WTC11 (cell line): ENCODE results near the gene FGFR2. TPM values are rescaled to one million over a fixed set of nuclear protein-coding genes. Genes with fewer than 3 reads are reported as not detected.

ENCODE experiments used
- ATAC-seq: fragments of 200-7000 bp; cut with Tn5 transposase; 2 replicates; pipeline ENCODE4 v1.10.0; 2021; ENCODE audit warnings: mild to moderate bottlenecking, moderate library complexity
- CTCF ChIA-PET: fragments of 300-600 bp; sonication (Branson Sonifier 250); formaldehyde crosslinking; loops from one replicate; lab custom pipeline; 2021; ENCODE audit warnings: antibody characterized with exemption; lab: Charles Lee
- POLR2A ChIA-PET: fragments of 350-600 bp; sonication (Branson Sonifier 250); formaldehyde crosslinking; loops from one replicate; lab custom pipeline; 2021; ENCODE audit warnings: antibody characterized with exemption; lab: Charles Lee
- DNase-seq: peaks from one replicate; pipeline ENCODE4 v3.0.0; 2021; ENCODE audit warnings: low spot score
- H3K27ac Mint-ChIP-seq: 2 replicates; pipeline ENCODE4 v1.8.0; 2021; ENCODE audit warnings: mixed read lengths
- H3K27me3 Mint-ChIP-seq: 2 replicates; pipeline ENCODE4 v1.8.0; 2021; ENCODE audit warnings: low read depth, mild to moderate bottlenecking, moderate library complexity, mixed read lengths
- H3K36me3 Mint-ChIP-seq: 2 replicates; pipeline ENCODE4 v1.8.0; 2021; ENCODE audit warnings: mixed read lengths
- H3K4me1 Mint-ChIP-seq: 2 replicates; pipeline ENCODE4 v1.8.0; 2022; ENCODE audit warnings: mixed read lengths
- H3K4me3 Mint-ChIP-seq: 2 replicates; pipeline ENCODE4 v1.8.0; 2021; ENCODE audit warnings: mild to moderate bottlenecking, moderate library complexity, mixed read lengths
- H3K9me3 Mint-ChIP-seq: 2 replicates; pipeline ENCODE4 v1.8.0; 2021; ENCODE audit warnings: mixed read lengths
- CBFB ChIP-seq: sonication (generic); formaldehyde crosslinking; IDR thresholded peaks from 2 replicates; pipeline ENCODE4 v1.8.1; 2022; ENCODE audit warnings: mild to moderate bottlenecking, low read depth, missing genetic modification reagents
- GABPB1 ChIP-seq: sonication (generic); formaldehyde crosslinking; IDR thresholded peaks from 2 replicates; pipeline ENCODE4 v1.8.1; 2023; ENCODE audit warnings: mild to moderate bottlenecking, missing genetic modification reagents
- IRF1 ChIP-seq: sonication (generic); formaldehyde crosslinking; IDR thresholded peaks from 2 replicates; pipeline ENCODE4 v1.8.0; 2023; ENCODE audit warnings: missing genetic modification reagents
- MLX ChIP-seq: sonication (generic); formaldehyde crosslinking; IDR thresholded peaks from 2 replicates; pipeline ENCODE4 v1.8.1; 2023; ENCODE audit warnings: mild to moderate bottlenecking, missing genetic modification reagents, moderate library complexity
- MYBL2 ChIP-seq: sonication (generic); formaldehyde crosslinking; IDR thresholded peaks from 2 replicates; pipeline ENCODE4 v1.8.1; 2023; ENCODE audit warnings: mild to moderate bottlenecking, moderate library complexity, missing genetic modification reagents
- NFE2L1 ChIP-seq: sonication (generic); formaldehyde crosslinking; IDR thresholded peaks from 2 replicates; pipeline ENCODE4 v1.8.1; 2023; ENCODE audit warnings: missing genetic modification reagents
- NFYB ChIP-seq: sonication (generic); formaldehyde crosslinking; conservative IDR thresholded peaks from 2 replicates; pipeline ENCODE4 v1.8.0; 2022; ENCODE audit warnings: low read depth, missing genetic modification reagents
- NR1H2 ChIP-seq: sonication (generic); formaldehyde crosslinking; IDR thresholded peaks from 2 replicates; pipeline ENCODE4 v1.9.0; 2021; ENCODE audit warnings: mild to moderate bottlenecking, moderate library complexity, missing genetic modification reagents
- NR3C1 ChIP-seq: sonication (generic); formaldehyde crosslinking; conservative IDR thresholded peaks from 2 replicates; pipeline ENCODE4 v1.8.1; 2023; ENCODE audit warnings: low read depth, mild to moderate bottlenecking, missing genetic modification reagents
- SP1 ChIP-seq: sonication (generic); formaldehyde crosslinking; conservative IDR thresholded peaks from 2 replicates; pipeline ENCODE4 v1.8.1; 2022; ENCODE audit warnings: missing genetic modification reagents
- TEAD1 ChIP-seq: sonication (generic); formaldehyde crosslinking; IDR thresholded peaks from 2 replicates; pipeline ENCODE4 v1.8.0; 2022; ENCODE audit warnings: mild to moderate bottlenecking, missing genetic modification reagents
- TP53 ChIP-seq: sonication (generic); formaldehyde crosslinking; IDR thresholded peaks from 2 replicates; pipeline ENCODE4 v1.8.1; 2023; ENCODE audit warnings: mild to moderate bottlenecking, missing genetic modification reagents
- USF1 ChIP-seq: sonication (generic); formaldehyde crosslinking; IDR thresholded peaks from 2 replicates; pipeline ENCODE4 v1.8.0; 2022; ENCODE audit warnings: mild to moderate bottlenecking, missing genetic modification reagents
- ZNF232 ChIP-seq: sonication (generic); formaldehyde crosslinking; IDR thresholded peaks from 2 replicates; pipeline ENCODE4 v1.8.0; 2022; ENCODE audit warnings: mild to moderate bottlenecking, missing genetic modification reagents
- ZNF317 ChIP-seq: sonication (generic); formaldehyde crosslinking; IDR thresholded peaks from 2 replicates; pipeline ENCODE4 v1.8.1; 2023; ENCODE audit warnings: low read depth, mild to moderate bottlenecking, moderate library complexity, missing genetic modification reagents, borderline replicate concordance
- ZNF671 ChIP-seq: fragments of 250-450 bp; sonication (Bioruptor Pico); IDR thresholded peaks from 2 replicates; pipeline ENCODE4 v1.8.0; 2021; ENCODE audit warnings: mild to moderate bottlenecking
- total RNA-seq: library from RNA; stranded (reverse); gene quantifications from 3 replicates; pipeline ENCODE4 v1.2.3, GENCODE V29; 2021
- TF ChIP-seq, protein P1 (sequence below): sonication (generic); formaldehyde crosslinking; conservative IDR thresholded peaks from 2 replicates; pipeline ENCODE4 v1.8.1; 2023; ENCODE audit warnings: mild to moderate bottlenecking, low read depth, missing genetic modification reagents, moderate library complexity
- TF ChIP-seq, protein P2 (sequence below): sonication (generic); formaldehyde crosslinking; IDR thresholded peaks from 2 replicates; pipeline ENCODE4 v1.8.0; 2022; ENCODE audit warnings: mild to moderate bottlenecking, missing genetic modification reagents
- TF ChIP-seq, protein P3 (sequence below): sonication (generic); formaldehyde crosslinking; IDR thresholded peaks from 2 replicates; pipeline ENCODE4 v1.8.1; 2023; ENCODE audit warnings: mild to moderate bottlenecking, moderate library complexity, missing genetic modification reagents
- TF ChIP-seq, protein P4 (sequence below): fragments of 250-450 bp; sonication (Bioruptor Pico); IDR thresholded peaks from 2 replicates; pipeline ENCODE4 v1.8.0; 2021; ENCODE audit warnings: mild to moderate bottlenecking
- TF ChIP-seq, protein P5 (sequence below): sonication (generic); formaldehyde crosslinking; IDR thresholded peaks from 2 replicates; pipeline ENCODE4 v1.8.0; 2023; ENCODE audit warnings: mild to moderate bottlenecking, missing genetic modification reagents
- TF ChIP-seq, protein P6 (sequence below): sonication (generic); formaldehyde crosslinking; IDR thresholded peaks from 2 replicates; pipeline ENCODE4 v1.8.1; 2023; ENCODE audit warnings: mild to moderate bottlenecking, missing genetic modification reagents

FGFR2 gene
- total RNA-seq, 1 experiment from 2014 or later = 95.0 TPM

DNA sequence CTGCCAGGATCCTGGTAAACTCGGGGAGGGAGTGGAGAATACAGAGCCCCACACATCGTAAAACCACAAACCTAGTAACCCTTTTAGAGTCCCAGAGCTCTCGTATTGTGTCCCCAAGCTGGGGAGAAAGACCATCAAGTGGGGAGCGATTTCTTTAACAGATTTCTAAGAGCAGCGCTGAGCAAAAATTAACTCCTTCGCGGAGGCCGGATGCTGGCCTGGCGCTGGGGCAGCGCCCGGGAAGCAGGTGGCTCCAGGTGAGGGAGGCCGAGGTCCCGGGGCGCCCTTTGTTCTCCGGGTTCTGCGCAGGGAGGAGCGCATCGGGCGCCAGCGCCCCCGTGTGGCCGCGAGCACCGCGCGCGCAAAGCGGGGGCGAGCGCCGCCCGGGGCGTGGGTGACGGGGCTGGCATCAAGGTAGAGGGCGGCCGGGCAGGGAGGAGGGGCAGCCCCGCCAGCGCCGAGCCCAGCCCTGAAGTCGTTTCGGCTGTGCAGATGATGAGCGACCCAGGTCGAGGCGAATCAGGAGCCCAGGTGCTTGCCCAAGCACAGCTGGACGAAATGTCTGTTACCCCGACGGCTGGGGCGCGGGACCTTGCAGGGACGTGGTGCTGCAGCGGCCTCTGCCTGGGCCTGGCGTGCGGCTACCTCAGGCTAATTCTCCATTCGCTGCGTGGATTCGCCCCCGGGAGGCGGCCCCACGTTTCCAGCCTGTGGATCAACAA, 10.4 kb upstream of the FGFR2 start:
- ATAC-seq = peak; percentile 81
- ChIA-PET POLR2A (interaction anchor here (1.0 kb wide), 1 partner anchor 8 kb away, joined by 3 read pairs; no protein-coding TSS in a partner anchor), CTCF (interaction anchor here (0.7 to 2.8 kb wide), 32 partner anchors 9 to 660 kb away, joined by 3 to 23 read pairs (median 4); partner anchors contain the start of gene FGFR2)
- peak overlapping the region; percentile 40; the same call in 1 of the 2 replicates for H3K4me3 Mint-ChIP-seq
- no peak overlapping the region for H3K27ac Mint-ChIP-seq
- H3K27me3 Mint-ChIP-seq = peaks cover 16% of the 10 kb centered on the region
- peak; percentile 72 for DNase-seq
- H3K36me3 Mint-ChIP-seq = no peaks in the 10 kb centered on the region
- H3K9me3 Mint-ChIP-seq = no peaks in the 10 kb centered on the region
- H3K4me1 Mint-ChIP-seq = peaks cover 34% of the 10 kb centered on the region
- TF ChIP-seq TP53 = no peak
- TF ChIP-seq, protein P1, sequence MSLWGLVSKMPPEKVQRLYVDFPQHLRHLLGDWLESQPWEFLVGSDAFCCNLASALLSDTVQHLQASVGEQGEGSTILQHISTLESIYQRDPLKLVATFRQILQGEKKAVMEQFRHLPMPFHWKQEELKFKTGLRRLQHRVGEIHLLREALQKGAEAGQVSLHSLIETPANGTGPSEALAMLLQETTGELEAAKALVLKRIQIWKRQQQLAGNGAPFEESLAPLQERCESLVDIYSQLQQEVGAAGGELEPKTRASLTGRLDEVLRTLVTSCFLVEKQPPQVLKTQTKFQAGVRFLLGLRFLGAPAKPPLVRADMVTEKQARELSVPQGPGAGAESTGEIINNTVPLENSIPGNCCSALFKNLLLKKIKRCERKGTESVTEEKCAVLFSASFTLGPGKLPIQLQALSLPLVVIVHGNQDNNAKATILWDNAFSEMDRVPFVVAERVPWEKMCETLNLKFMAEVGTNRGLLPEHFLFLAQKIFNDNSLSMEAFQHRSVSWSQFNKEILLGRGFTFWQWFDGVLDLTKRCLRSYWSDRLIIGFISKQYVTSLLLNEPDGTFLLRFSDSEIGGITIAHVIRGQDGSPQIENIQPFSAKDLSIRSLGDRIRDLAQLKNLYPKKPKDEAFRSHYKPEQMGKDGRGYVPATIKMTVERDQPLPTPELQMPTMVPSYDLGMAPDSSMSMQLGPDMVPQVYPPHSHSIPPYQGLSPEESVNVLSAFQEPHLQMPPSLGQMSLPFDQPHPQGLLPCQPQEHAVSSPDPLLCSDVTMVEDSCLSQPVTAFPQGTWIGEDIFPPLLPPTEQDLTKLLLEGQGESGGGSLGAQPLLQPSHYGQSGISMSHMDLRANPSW (CRISPR knock-in tag) = 0 out of 2 replicates have a peak, but pooled peaks have one; percentile 50
- 0 out of 2 replicates have a peak, but pooled peaks have one; percentile 27 for TF ChIP-seq GABPB1 (CRISPR knock-in tag)
- TF ChIP-seq, protein P2, sequence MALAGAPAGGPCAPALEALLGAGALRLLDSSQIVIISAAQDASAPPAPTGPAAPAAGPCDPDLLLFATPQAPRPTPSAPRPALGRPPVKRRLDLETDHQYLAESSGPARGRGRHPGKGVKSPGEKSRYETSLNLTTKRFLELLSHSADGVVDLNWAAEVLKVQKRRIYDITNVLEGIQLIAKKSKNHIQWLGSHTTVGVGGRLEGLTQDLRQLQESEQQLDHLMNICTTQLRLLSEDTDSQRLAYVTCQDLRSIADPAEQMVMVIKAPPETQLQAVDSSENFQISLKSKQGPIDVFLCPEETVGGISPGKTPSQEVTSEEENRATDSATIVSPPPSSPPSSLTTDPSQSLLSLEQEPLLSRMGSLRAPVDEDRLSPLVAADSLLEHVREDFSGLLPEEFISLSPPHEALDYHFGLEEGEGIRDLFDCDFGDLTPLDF (CRISPR knock-in tag) = no peak
- peak; percentile 91; the same call in 1 of the 2 replicates for TF ChIP-seq CBFB (CRISPR knock-in tag)
- TF ChIP-seq, protein P3, sequence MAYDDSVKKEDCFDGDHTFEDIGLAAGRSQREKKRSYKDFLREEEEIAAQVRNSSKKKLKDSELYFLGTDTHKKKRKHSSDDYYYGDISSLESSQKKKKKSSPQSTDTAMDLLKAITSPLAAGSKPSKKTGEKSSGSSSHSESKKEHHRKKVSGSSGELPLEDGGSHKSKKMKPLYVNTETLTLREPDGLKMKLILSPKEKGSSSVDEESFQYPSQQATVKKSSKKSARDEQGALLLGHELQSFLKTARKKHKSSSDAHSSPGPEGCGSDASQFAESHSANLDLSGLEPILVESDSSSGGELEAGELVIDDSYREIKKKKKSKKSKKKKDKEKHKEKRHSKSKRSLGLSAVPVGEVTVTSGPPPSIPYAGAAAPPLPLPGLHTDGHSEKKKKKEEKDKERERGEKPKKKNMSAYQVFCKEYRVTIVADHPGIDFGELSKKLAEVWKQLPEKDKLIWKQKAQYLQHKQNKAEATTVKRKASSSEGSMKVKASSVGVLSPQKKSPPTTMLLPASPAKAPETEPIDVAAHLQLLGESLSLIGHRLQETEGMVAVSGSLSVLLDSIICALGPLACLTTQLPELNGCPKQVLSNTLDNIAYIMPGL = peak; percentile 93; the same call in 1 of the 2 replicates
- no peak for TF ChIP-seq ZNF317
- TF ChIP-seq, protein P4, sequence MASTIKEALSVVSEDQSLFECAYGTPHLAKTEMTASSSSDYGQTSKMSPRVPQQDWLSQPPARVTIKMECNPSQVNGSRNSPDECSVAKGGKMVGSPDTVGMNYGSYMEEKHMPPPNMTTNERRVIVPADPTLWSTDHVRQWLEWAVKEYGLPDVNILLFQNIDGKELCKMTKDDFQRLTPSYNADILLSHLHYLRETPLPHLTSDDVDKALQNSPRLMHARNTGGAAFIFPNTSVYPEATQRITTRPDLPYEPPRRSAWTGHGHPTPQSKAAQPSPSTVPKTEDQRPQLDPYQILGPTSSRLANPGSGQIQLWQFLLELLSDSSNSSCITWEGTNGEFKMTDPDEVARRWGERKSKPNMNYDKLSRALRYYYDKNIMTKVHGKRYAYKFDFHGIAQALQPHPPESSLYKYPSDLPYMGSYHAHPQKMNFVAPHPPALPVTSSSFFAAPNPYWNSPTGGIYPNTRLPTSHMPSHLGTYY (CRISPR knock-in tag) = no peak
- 0 out of 2 replicates have a peak, but pooled peaks have one; percentile 37 for TF ChIP-seq MLX (CRISPR knock-in tag)
- no peak for TF ChIP-seq USF1 (CRISPR knock-in tag)
- no peak for TF ChIP-seq SP1
- TF ChIP-seq TEAD1 = no peak
- TF ChIP-seq, protein P5, sequence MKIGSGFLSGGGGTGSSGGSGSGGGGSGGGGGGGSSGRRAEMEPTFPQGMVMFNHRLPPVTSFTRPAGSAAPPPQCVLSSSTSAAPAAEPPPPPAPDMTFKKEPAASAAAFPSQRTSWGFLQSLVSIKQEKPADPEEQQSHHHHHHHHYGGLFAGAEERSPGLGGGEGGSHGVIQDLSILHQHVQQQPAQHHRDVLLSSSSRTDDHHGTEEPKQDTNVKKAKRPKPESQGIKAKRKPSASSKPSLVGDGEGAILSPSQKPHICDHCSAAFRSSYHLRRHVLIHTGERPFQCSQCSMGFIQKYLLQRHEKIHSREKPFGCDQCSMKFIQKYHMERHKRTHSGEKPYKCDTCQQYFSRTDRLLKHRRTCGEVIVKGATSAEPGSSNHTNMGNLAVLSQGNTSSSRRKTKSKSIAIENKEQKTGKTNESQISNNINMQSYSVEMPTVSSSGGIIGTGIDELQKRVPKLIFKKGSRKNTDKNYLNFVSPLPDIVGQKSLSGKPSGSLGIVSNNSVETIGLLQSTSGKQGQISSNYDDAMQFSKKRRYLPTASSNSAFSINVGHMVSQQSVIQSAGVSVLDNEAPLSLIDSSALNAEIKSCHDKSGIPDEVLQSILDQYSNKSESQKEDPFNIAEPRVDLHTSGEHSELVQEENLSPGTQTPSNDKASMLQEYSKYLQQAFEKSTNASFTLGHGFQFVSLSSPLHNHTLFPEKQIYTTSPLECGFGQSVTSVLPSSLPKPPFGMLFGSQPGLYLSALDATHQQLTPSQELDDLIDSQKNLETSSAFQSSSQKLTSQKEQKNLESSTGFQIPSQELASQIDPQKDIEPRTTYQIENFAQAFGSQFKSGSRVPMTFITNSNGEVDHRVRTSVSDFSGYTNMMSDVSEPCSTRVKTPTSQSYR = no peak
- no peak for TF ChIP-seq NR1H2 (CRISPR knock-in tag)
- TF ChIP-seq NR3C1 (CRISPR knock-in tag) = no peak
- TF ChIP-seq NFE2L1 = no peak
- TF ChIP-seq IRF1 = no peak
- TF ChIP-seq ZNF671 (CRISPR knock-in tag) = no peak
- TF ChIP-seq NFYB (CRISPR knock-in tag) = no peak
- no peak for TF ChIP-seq ZNF232 (CRISPR knock-in tag)
- TF ChIP-seq MYBL2 (CRISPR knock-in tag) = no peak
- TF ChIP-seq, protein P6, sequence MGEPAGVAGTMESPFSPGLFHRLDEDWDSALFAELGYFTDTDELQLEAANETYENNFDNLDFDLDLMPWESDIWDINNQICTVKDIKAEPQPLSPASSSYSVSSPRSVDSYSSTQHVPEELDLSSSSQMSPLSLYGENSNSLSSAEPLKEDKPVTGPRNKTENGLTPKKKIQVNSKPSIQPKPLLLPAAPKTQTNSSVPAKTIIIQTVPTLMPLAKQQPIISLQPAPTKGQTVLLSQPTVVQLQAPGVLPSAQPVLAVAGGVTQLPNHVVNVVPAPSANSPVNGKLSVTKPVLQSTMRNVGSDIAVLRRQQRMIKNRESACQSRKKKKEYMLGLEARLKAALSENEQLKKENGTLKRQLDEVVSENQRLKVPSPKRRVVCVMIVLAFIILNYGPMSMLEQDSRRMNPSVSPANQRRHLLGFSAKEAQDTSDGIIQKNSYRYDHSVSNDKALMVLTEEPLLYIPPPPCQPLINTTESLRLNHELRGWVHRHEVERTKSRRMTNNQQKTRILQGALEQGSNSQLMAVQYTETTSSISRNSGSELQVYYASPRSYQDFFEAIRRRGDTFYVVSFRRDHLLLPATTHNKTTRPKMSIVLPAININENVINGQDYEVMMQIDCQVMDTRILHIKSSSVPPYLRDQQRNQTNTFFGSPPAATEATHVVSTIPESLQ (CRISPR knock-in tag) = no peak
